Activated CD4-positive, alpha-beta T cell treated with anti-CD3 and anti-CD28 coated beads, Interleukin-2, amount 10 ng/mL, durations not matched to agents 7 days and 5 days (primary cell): ENCODE results near the gene RIMBP2. TPM values are rescaled to one million over a fixed set of nuclear protein-coding genes. Genes with fewer than 3 reads are reported as not detected.

Source experiments
- CTCF ChIA-PET: fragments of 350-600 bp; sonication (Branson Sonifier 250); formaldehyde crosslinking; loops from one replicate; lab custom pipeline; 2021; ENCODE audit warnings: antibody characterized with exemption; lab: Charles Lee
- POLR2A ChIA-PET: fragments of 350-600 bp; sonication (Branson Sonifier 250); formaldehyde crosslinking; loops from one replicate; lab custom pipeline; 2021; ENCODE audit warnings: antibody characterized with exemption; lab: Charles Lee
- DNase-seq: peaks from one replicate; pipeline ENCODE4 v3.0.0-alpha.2; 2020
- H3K27ac Mint-ChIP-seq: one replicate; pipeline ENCODE4 v1.8.0; 2021; ENCODE audit warnings: mild to moderate bottlenecking, moderate library complexity, mixed read lengths
- H3K27me3 Mint-ChIP-seq: one replicate; pipeline ENCODE4 v1.8.0; 2021; ENCODE audit warnings: mixed read lengths
- H3K36me3 Mint-ChIP-seq: one replicate; pipeline ENCODE4 v1.8.0; 2021; ENCODE audit warnings: low read depth, mixed read lengths
- H3K4me1 Mint-ChIP-seq: one replicate; pipeline ENCODE4 v1.8.0; 2021; ENCODE audit warnings: mixed read lengths
- H3K4me3 Mint-ChIP-seq: one replicate; pipeline ENCODE4 v1.8.0; 2021; ENCODE audit warnings: mild to moderate bottlenecking, moderate library complexity, mixed read lengths
- H3K9me3 Mint-ChIP-seq: one replicate; pipeline ENCODE4 v1.8.0; 2021; ENCODE audit warnings: mixed read lengths
- total RNA-seq, 2 experiments: library from RNA; stranded (reverse); gene quantifications; one replicate each; pipeline ENCODE4 v1.2.3, GENCODE V29; 2021

The RIMBP2 gene
- total RNA-seq, 2 experiments from 2014 or later = not detected

DNA sequence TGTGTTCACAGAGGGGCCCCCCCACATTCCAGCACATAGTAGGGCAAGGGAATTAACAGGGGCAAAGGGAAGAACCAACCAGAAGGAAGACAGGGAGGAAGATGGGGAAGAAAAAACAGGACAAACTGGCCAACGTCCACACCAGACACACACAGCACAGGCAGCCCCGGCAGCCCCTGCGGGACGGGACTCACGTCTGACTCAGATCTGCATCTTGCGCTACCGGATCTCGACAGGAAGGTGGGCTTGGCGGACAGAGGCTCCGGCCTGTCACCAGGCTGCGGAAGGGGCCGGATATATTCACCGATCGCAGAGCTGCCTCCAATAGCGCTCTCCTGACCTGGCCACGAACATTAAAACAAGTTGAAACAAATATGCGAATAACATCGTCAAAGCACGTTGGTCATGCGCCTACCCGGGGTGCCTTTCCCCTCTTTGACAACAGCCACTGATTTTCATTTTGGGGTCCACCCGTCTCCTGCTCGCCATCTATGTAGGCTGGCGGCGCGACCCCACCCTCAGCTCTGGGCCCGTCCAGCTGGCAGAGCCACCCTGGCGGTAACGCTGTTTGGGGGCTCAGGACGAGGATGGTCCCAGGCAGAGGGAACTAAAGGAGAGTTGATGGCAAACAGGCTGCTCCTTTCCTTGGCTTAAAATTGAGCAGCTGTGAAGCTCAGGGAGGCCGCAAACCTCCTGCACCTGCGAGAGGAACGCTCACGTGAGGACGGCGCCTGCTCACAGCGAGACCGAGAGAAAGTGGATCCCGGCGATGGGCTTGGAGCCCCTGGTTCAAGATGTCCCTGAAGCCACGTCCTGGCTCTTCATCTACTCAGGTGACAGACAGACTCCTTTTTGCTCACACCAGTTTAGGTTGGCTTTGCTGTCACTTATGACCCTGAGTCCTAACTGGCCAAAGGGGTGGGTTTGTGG is 264.8 kb downstream of the RIMBP2 start:
- no peaks in the 10 kb centered on the region for H3K9me3 Mint-ChIP-seq
- DNase-seq = no peak
- no peaks in the 10 kb centered on the region for H3K4me1 Mint-ChIP-seq
- H3K27ac Mint-ChIP-seq = no peak overlapping the region
- no peaks in the 10 kb centered on the region for H3K27me3 Mint-ChIP-seq
- POLR2A ChIA-PET = no interaction called here
- CTCF ChIA-PET = no interaction called here
- no peak overlapping the region for H3K4me3 Mint-ChIP-seq
- no peaks in the 10 kb centered on the region for H3K36me3 Mint-ChIP-seq

- H3K4me3 Mint-ChIP-seq = no peak overlapping the region
- no peaks in the 10 kb centered on the region for H3K4me1 Mint-ChIP-seq
- H3K27me3 Mint-ChIP-seq = no peaks in the 10 kb centered on the region
- no peak overlapping the region for H3K27ac Mint-ChIP-seq
- DNase-seq = no peak
- CTCF ChIA-PET = no interaction called here
- POLR2A ChIA-PET = no interaction called here
- no peaks in the 10 kb centered on the region for H3K9me3 Mint-ChIP-seq
- H3K36me3 Mint-ChIP-seq = no peaks in the 10 kb centered on the region
Measured at GRCh38 chr12:130449291-130449690, 266.8 kb downstream of the RIMBP2 start.

DNA sequence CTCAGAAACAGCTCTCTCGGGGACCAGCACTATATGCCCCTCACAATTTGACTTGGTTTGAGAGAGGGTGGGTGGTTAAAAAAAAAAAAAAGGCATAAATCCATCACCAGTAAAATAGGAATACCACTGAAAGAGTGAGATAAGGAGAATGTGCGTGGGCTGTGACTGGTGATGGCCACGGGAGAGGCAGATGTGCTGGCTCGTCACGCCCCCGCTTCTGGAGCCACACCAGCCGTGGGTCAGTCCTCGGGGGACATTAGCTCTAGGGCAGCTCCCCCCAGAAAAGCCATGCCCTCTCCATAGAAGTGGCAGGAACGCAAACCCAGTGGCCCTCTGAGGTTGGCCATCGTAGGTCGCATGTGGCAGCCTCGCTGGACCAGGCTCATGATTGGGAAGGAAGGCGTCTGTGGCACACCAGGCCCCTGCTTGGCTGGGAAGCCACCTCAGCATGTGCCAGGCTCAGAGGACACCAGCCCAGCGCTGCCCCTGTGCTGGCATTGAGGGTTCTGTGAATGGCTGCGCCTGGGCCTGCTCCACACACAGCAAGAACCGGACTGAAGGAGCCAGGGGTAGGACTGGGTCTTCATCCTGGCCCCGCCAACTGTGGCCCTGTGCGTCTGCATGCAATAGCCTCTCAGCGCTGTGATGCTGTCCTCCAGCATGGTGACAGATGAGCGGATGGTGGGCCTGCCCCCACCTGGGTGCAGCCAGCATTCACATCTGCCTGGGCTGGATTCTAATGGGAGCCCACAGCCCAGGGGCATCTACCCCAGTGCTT is 267.9 kb downstream of the RIMBP2 start:
- Mint-ChIP-seq H3K9me3 (no peaks in the 10 kb centered on the region), H3K4me3 (no peak overlapping the region), H3K36me3 (no peaks in the 10 kb centered on the region), H3K4me1 (no peaks in the 10 kb centered on the region), H3K27ac (no peak overlapping the region), H3K27me3 (no peaks in the 10 kb centered on the region)
- DNase-seq = no peak
- CTCF ChIA-PET = no interaction called here
- POLR2A ChIA-PET = no interaction called here

GRCh38 chr12:130447655-130447965 is 268.5 kb downstream of the RIMBP2 start:
- no peaks in the 10 kb centered on the region for H3K9me3 Mint-ChIP-seq
- ChIA-PET CTCF (no interaction called here), POLR2A (no interaction called here)
- H3K27ac Mint-ChIP-seq = no peak overlapping the region
- no peak for DNase-seq
- H3K4me1 Mint-ChIP-seq = no peaks in the 10 kb centered on the region
- no peaks in the 10 kb centered on the region for H3K27me3 Mint-ChIP-seq
- no peaks in the 10 kb centered on the region for H3K36me3 Mint-ChIP-seq
- H3K4me3 Mint-ChIP-seq = no peak overlapping the region

- DNase-seq = no peak
- H3K36me3 Mint-ChIP-seq = no peaks in the 10 kb centered on the region
- ChIA-PET CTCF (interaction anchor here (0.9 kb wide), 1 partner anchor 14 kb away, joined by 3 read pairs; no protein-coding TSS in a partner anchor), POLR2A (no interaction called here)
- no peak overlapping the region for H3K27ac Mint-ChIP-seq
- H3K27me3 Mint-ChIP-seq = no peaks in the 10 kb centered on the region
- no peaks in the 10 kb centered on the region for H3K4me1 Mint-ChIP-seq
- no peak overlapping the region for H3K4me3 Mint-ChIP-seq
- H3K9me3 Mint-ChIP-seq = no peaks in the 10 kb centered on the region
Measured at GRCh38 chr12:130446846-130447654, 269.0 kb downstream of the RIMBP2 start.

DNA sequence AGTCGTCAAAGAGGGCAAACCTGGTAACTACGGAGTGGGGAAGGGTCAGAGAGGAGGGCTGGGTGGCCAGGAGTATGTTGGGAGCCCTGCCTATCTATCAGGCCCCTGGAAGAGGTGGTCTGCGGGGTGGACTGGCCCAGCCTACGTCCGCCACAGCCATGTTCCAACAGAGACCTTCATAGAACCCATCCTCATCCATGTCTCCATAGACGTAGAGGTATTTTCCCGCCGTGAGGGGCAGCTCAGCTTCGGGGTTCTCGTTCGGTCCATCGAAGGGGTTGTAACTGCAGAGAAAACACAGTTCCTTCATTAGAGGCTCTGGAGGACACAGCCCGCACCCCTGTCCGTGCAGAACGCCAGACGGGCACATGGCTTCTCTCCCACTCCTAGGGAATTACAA is 271.1 kb downstream of the RIMBP2 start:
- H3K9me3 Mint-ChIP-seq = peaks cover 4% of the 10 kb centered on the region
- ChIA-PET POLR2A (no interaction called here), CTCF (no interaction called here)
- no peak overlapping the region for H3K27ac Mint-ChIP-seq
- no peaks in the 10 kb centered on the region for H3K27me3 Mint-ChIP-seq
- H3K4me1 Mint-ChIP-seq = no peaks in the 10 kb centered on the region
- no peak overlapping the region for H3K4me3 Mint-ChIP-seq
- H3K36me3 Mint-ChIP-seq = no peaks in the 10 kb centered on the region
- DNase-seq = no peak

- DNase-seq = no peak
- ChIA-PET CTCF (no interaction called here), POLR2A (no interaction called here)
- peaks cover 6% of the 10 kb centered on the region for H3K9me3 Mint-ChIP-seq
- H3K27me3 Mint-ChIP-seq = no peaks in the 10 kb centered on the region
- H3K4me3 Mint-ChIP-seq = no peak overlapping the region
- no peaks in the 10 kb centered on the region for H3K36me3 Mint-ChIP-seq
- H3K4me1 Mint-ChIP-seq = no peaks in the 10 kb centered on the region
- no peak overlapping the region for H3K27ac Mint-ChIP-seq
Measured at GRCh38 chr12:130444061-130444460, 272.0 kb downstream of the RIMBP2 start.

DNA sequence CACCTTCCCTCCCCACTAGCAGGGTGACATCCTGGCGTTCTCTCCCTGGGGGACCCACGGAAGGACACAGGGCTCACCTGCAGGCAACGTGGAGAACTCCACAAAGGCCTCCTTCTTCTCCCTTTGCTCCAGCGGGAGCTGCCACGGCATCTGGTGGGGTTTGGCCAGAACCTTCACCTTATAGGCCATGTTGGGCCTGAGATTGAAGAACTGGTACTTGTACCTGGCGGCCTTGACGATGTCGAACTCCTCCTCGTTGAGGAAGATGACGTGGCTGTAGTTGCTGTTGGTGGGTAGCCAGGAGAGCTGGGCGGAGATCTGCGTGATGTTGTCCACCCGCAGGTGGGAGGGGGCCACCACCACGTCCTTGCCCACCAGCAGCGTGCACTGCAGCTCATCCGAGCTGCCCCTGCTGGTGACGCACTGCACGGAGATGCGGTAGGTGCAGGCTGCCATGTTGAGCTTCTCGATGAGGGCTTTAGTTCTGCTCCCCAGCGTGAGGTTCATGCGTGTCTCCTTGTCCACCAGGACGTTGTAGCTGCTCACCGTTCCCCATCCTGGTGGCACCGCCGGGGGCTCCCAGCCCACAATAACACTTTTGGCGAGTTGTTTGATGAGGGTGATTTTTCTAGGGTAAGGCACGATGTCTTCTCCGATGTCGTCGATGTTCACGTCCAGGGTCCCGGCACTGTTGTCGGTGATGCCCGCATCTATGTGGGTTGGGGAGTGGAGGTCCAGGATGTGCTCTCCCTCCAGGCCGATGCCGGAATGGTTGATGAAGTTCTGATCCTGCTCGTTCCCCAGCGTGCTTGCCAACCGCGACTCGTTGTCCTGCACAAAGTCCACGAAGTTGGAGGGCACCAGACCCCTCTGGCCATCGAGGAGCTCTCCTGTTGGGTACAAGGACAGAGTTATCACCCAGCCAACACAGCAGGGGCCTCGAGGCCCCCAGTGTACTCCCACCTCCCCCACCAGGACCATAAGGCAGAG is 274.0 kb downstream of the RIMBP2 start:
- Mint-ChIP-seq H3K9me3 (peaks cover 8% of the 10 kb centered on the region), H3K27me3 (no peaks in the 10 kb centered on the region), H3K27ac (no peak overlapping the region), H3K4me3 (no peak overlapping the region), H3K36me3 (no peaks in the 10 kb centered on the region), H3K4me1 (no peaks in the 10 kb centered on the region)
- ChIA-PET POLR2A (no interaction called here), CTCF (no interaction called here)
- no peak for DNase-seq

DNA sequence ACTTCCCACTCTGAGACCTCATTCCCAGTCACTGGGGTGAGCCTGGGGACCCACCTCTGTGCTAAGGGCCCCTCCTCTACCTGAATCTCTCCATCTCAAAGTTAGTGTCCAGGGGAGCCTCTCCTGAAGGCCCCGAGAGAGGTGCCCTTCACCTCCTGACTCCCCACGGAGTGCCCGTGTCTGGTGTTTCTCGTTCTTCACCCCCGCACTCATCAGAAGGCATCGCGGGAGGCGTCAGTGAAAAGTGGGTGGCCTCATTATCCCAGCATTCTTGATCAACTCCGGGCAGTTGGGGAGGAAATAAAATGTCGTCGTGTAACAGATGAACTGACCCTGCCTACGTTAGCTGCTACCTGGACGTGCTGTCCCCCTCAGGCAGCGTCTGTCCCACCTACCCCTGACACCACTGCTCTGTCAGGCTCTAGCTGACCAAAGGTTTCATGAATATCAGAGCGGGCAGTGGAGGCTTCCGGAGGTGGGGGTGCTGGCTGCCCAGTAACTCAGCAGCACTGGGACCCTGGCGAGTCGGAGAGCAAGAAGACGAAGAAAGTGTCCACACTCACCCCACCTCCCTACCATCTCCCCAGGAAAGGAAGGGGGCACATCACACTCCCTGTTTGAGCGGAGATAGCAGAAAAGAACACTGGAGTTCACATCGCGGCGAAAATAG is 275.6 kb downstream of the RIMBP2 start:
- ChIA-PET CTCF (no interaction called here), POLR2A (no interaction called here)
- Mint-ChIP-seq H3K4me3 (no peak overlapping the region), H3K9me3 (peaks cover 8% of the 10 kb centered on the region), H3K27me3 (no peaks in the 10 kb centered on the region), H3K27ac (no peak overlapping the region), H3K4me1 (no peaks in the 10 kb centered on the region), H3K36me3 (no peaks in the 10 kb centered on the region)
- DNase-seq = no peak

DNA sequence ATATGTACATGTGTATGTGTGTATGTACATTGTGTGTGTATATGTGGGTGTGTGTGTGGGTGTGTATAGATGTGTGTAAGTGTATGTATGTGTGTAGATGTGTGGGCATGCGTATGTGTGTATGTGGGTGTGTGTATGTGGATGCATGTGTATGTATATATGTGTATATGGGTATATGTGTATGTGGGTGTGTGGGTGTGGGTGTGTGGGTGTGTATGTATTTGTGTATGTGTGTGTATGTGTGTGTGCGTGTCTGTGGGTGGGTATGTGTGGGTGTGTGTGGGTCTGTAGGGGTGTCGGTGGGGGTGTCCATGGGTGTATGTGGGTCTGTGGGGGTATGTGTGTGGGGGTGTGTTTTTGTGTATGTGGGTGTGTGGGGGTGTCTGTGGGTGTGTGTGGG is 276.8 kb downstream of the RIMBP2 start:
- ChIA-PET POLR2A (no interaction called here), CTCF (interaction anchor here (0.8 kb wide), 1 partner anchor 1927 kb away, joined by 3 read pairs; no protein-coding TSS in a partner anchor)
- Mint-ChIP-seq H3K9me3 (peaks cover 8% of the 10 kb centered on the region), H3K4me3 (no peak overlapping the region), H3K36me3 (no peaks in the 10 kb centered on the region), H3K27ac (no peak overlapping the region), H3K4me1 (no peaks in the 10 kb centered on the region), H3K27me3 (no peaks in the 10 kb centered on the region)
- no peak for DNase-seq

- no peak for DNase-seq
- Mint-ChIP-seq H3K4me3 (no peak overlapping the region), H3K36me3 (no peaks in the 10 kb centered on the region), H3K27me3 (no peaks in the 10 kb centered on the region), H3K9me3 (peaks cover 8% of the 10 kb centered on the region), H3K4me1 (no peaks in the 10 kb centered on the region), H3K27ac (no peak overlapping the region)
- CTCF ChIA-PET = no interaction called here
- POLR2A ChIA-PET = no interaction called here
Measured at GRCh38 chr12:130438711-130439110, 277.4 kb downstream of the RIMBP2 start.

DNA sequence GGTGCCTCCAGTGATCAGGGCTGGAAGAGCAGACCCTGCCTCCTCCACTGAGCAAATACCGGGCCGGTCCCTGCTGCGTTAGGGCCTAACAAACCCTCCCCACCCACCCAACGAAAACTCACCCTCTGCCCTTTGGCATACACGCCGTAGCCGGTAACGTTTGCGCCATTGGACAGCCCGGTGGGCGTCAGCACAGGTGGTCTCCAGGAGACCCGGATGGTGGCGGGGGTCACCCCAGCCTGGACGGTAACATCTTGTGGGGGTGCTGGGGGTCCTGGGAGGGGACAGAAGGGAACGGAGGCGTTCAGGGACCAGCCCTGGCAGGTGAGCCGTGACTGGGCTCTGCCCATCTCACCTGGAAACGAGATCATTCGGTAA is 277.9 kb downstream of the RIMBP2 start:
- Mint-ChIP-seq H3K36me3 (no peaks in the 10 kb centered on the region), H3K4me1 (no peaks in the 10 kb centered on the region), H3K27ac (no peak overlapping the region), H3K9me3 (peaks cover 8% of the 10 kb centered on the region), H3K4me3 (no peak overlapping the region), H3K27me3 (no peaks in the 10 kb centered on the region)
- ChIA-PET POLR2A (no interaction called here), CTCF (no interaction called here)
- DNase-seq = no peak
